Jurkat, Clone E6-1 (cell line): ENCODE measurements around the gene IL36A.

Source experiments
- DNase-seq: peaks from one replicate; pipeline ENCODE4 v3.0.0-alpha.2; 2011; ENCODE audit warnings: low read depth, low spot score
- H3K4me3 ChIP-seq: 2 replicates; pipeline ENCODE4 v1.5.1; 2011; ENCODE audit warnings: mild to moderate bottlenecking, low read length, control low read depth, moderate library complexity

The IL36A gene

GRCh38 chr2:113038291-113038690 lies 33.0 kb downstream of the IL36A start:
- H3K4me3 ChIP-seq, result no peak overlapping the region
- no peak for DNase-seq

DNA sequence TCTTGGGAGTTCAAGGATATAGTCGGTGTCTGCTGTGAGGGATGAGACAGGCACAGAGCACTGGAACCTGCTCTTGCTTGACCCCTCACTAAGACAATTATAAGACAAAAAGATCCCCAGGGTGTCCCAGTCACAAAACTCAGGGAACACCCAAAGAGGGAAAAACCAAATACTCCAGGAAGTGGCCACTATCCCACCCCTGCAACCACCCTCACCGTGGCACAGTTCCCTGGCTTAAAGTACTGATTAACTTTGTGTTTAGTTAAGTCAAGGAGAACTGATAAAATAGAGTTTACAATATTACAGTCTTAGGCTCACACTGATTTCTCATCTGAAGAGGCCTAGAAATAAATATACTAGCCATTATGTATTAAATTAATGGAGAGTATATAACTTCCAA lies 33.9 kb downstream of the IL36A start:
- no peak for DNase-seq
- H3K4me3 ChIP-seq, result no peak overlapping the region

- H3K4me3 ChIP-seq, result no peak overlapping the region
- no peak for DNase-seq
These were observed 34.5 kb downstream of the IL36A start for GRCh38 chr2:113039719-113040118.

DNA sequence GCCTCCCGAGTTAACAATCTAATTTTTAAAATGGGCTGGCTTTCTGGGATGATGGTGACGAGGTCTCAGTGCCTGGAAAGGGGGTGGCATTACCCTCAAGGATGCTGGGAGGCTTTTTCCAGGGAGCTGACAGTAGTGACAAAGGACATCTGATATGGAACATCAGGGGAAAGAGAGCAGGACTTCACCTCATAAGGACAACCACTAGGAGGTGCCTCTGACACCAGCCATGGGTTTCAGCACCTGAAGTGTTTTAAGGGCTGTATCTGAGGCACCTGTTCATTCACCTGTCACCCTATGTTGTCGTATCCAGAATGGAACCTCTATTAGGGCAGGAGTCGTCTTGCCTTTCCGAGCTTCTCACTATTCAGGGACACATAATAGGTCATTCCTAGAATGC lies 36.6 kb downstream of the IL36A start:
- no peak overlapping the region for H3K4me3 ChIP-seq
- no peak for DNase-seq

- DNase-seq, result no peak
- H3K4me3 ChIP-seq, result no peak overlapping the region
These were observed 41.2 kb downstream of the IL36A start for GRCh38 chr2:113046465-113046864.

- H3K4me3 ChIP-seq, result no peak overlapping the region
- DNase-seq, result no peak
These were observed 45.9 kb downstream of the IL36A start for GRCh38 chr2:113050921-113051895.

- no peak for DNase-seq
- H3K4me3 ChIP-seq, result no peak within 1 kb of the TSS
These were observed 47.2 kb downstream of the IL36A start, which contains the start of gene IL36B for GRCh38 chr2:113052396-113052917. Gene IL36B, minus strand, starts transcription at chr2:113052867.

- DNase-seq, result no peak
- no peak overlapping the region for H3K4me3 ChIP-seq
These were observed 48.4 kb downstream of the IL36A start for GRCh38 chr2:113053666-113054065.

GRCh38 chr2:113054066-113054465 lies 48.8 kb downstream of the IL36A start:
- DNase-seq, result no peak
- H3K4me3 ChIP-seq, result no peak overlapping the region

DNA sequence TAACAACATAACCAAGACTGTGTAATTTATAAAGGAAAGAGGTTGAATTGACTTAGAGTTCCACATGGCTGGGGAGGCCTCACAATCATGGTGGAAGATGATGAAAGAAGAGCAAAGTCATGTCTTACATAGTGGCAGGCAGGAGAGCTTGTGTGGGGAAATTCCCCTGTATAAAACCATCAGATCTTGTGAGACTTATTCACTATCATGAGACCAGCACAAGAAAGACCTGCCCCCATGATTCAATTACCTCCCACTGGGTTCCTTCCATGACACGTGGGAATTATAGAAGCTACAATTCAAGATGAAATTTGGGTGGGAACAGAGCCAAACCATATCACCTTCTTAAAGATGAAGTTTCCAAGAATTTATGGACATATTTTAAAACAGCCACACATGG lies 51.3 kb downstream of the IL36A start:
- H3K4me3 ChIP-seq, result no peak overlapping the region
- DNase-seq, result no peak

GRCh38 chr2:113057117-113057516 lies 51.9 kb downstream of the IL36A start:
- DNase-seq, result no peak
- no peak overlapping the region for H3K4me3 ChIP-seq
